ENCODE data around the gene MTMR1. TPM values are rescaled to one million over a fixed set of nuclear protein-coding genes. Genes with fewer than 3 reads are reported as not detected.

MTMR1 gene
- polyA plus RNA-seq, 1 donor from 2014 or later = 34.7 TPM

DNA sequence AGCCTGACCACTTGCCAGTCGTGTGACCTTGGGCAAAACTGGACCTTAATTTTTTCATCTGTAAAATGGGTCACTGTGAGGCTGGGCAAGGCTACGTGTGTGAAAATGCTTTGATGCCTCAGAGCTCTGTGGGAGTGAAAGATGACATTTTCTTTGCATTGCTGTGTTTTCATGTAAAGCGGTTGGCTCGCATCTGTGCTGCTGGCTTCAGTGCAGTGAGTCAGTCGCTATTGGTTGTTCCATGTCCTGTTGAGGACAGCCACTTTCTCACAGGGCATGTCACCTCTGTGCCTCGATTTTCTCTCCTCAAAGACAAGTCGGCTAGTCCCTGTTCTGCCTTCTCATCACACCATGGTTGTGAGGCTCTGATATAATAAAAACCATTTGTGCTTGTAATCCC is 4.4 kb downstream of the MTMR1 start:
- H3K36me3 ChIP-seq (ENCODE audit: insufficient read depth, low read length) = no peaks in the 10 kb centered on the region
- H2AFZ ChIP-seq (ENCODE audit: low read depth, low read length) = no peak overlapping the region
- no peaks in the 10 kb centered on the region for H4K20me1 ChIP-seq (ENCODE audit: insufficient read depth)
- no peaks in the 10 kb centered on the region for H3K27me3 ChIP-seq (ENCODE audit: insufficient read depth, low read depth, low read length)
- no peak overlapping the region for H3K4me3 ChIP-seq (ENCODE audit: low read length)
- H3F3A ChIP-seq (ENCODE audit: insufficient read depth, low read length, poor library complexity, severe bottlenecking) = no peaks in the 10 kb centered on the region
- TF ChIP-seq, protein P1, sequence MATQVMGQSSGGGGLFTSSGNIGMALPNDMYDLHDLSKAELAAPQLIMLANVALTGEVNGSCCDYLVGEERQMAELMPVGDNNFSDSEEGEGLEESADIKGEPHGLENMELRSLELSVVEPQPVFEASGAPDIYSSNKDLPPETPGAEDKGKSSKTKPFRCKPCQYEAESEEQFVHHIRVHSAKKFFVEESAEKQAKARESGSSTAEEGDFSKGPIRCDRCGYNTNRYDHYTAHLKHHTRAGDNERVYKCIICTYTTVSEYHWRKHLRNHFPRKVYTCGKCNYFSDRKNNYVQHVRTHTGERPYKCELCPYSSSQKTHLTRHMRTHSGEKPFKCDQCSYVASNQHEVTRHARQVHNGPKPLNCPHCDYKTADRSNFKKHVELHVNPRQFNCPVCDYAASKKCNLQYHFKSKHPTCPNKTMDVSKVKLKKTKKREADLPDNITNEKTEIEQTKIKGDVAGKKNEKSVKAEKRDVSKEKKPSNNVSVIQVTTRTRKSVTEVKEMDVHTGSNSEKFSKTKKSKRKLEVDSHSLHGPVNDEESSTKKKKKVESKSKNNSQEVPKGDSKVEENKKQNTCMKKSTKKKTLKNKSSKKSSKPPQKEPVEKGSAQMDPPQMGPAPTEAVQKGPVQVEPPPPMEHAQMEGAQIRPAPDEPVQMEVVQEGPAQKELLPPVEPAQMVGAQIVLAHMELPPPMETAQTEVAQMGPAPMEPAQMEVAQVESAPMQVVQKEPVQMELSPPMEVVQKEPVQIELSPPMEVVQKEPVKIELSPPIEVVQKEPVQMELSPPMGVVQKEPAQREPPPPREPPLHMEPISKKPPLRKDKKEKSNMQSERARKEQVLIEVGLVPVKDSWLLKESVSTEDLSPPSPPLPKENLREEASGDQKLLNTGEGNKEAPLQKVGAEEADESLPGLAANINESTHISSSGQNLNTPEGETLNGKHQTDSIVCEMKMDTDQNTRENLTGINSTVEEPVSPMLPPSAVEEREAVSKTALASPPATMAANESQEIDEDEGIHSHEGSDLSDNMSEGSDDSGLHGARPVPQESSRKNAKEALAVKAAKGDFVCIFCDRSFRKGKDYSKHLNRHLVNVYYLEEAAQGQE (IDR thresholded peaks at IDR 0.05; ENCODE audit: borderline replicate concordance) = no peak
- TF ChIP-seq TAF1 (IDR thresholded peaks at IDR 0.05; ENCODE audit: low read depth) = no peak
- TF ChIP-seq, protein P2, sequence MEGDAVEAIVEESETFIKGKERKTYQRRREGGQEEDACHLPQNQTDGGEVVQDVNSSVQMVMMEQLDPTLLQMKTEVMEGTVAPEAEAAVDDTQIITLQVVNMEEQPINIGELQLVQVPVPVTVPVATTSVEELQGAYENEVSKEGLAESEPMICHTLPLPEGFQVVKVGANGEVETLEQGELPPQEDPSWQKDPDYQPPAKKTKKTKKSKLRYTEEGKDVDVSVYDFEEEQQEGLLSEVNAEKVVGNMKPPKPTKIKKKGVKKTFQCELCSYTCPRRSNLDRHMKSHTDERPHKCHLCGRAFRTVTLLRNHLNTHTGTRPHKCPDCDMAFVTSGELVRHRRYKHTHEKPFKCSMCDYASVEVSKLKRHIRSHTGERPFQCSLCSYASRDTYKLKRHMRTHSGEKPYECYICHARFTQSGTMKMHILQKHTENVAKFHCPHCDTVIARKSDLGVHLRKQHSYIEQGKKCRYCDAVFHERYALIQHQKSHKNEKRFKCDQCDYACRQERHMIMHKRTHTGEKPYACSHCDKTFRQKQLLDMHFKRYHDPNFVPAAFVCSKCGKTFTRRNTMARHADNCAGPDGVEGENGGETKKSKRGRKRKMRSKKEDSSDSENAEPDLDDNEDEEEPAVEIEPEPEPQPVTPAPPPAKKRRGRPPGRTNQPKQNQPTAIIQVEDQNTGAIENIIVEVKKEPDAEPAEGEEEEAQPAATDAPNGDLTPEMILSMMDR (IDR thresholded peaks at IDR 0.05; ENCODE audit: poor library complexity, severe bottlenecking) = no peak
- no peak for TF ChIP-seq POLR2AphosphoS5 (IDR thresholded peaks at IDR 0.05)
- no peak overlapping the region for H3K9ac ChIP-seq (ENCODE audit: low read length)
- no peaks in the 10 kb centered on the region for H3K9me2 ChIP-seq (ENCODE audit: insufficient read depth, low read length)
- H3K9me3 ChIP-seq (ENCODE audit: low read length) = no peaks in the 10 kb centered on the region
- H3K79me2 ChIP-seq (replicated peaks; ENCODE audit: insufficient read depth, low read length) = no peaks in the 10 kb centered on the region
- no peak overlapping the region for H3K4me2 ChIP-seq (ENCODE audit: low read length)
- no peak overlapping the region for H3K27ac ChIP-seq (ENCODE audit: low read length)

DNA sequence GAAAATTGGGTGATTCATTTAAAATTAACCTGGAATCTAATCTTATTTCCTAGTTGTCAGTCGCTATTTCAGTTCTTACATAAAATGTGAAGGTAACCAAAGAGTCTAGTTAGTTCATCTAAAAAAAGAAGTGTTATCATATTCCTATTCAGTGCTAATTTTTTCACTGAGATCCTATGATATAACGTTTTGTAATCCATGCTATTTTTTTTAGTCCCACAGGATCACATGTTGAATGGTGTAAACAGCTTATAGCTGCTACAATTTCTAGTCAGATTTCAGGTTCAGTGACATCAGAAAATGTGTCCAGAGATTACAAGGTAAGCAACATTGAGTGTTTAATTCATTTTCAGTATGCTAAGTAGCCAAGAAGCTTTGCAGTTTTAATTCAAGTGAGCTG is 5.8 kb downstream of the MTMR1 start:
- Histone ChIP-seq H3K79me2 (replicated peaks; ENCODE audit: insufficient read depth, low read length) (no peaks in the 10 kb centered on the region), H4K20me1 (ENCODE audit: insufficient read depth) (no peaks in the 10 kb centered on the region), H3F3A (ENCODE audit: insufficient read depth, low read length, poor library complexity, severe bottlenecking) (no peaks in the 10 kb centered on the region), H3K27me3 (ENCODE audit: insufficient read depth, low read depth, low read length) (no peaks in the 10 kb centered on the region), H3K9ac (ENCODE audit: low read length) (no peak overlapping the region), H3K27ac (ENCODE audit: low read length) (no peak overlapping the region), H3K4me2 (ENCODE audit: low read length) (no peak overlapping the region), H3K9me3 (ENCODE audit: low read length) (no peaks in the 10 kb centered on the region), H2AFZ (ENCODE audit: low read depth, low read length) (no peak overlapping the region), H3K4me3 (ENCODE audit: low read length) (no peak overlapping the region), H3K9me2 (ENCODE audit: insufficient read depth, low read length) (no peaks in the 10 kb centered on the region), H3K36me3 (ENCODE audit: insufficient read depth, low read length) (no peaks in the 10 kb centered on the region)
- TF ChIP-seq RAD21 (conservative IDR thresholded peaks at IDR 0.05) (no peak), EZH2 (IDR thresholded peaks at IDR 0.05; ENCODE audit: borderline replicate concordance, insufficient read depth, low read length, poor library complexity, severe bottlenecking) (no peak), SMC3 (conservative IDR thresholded peaks at IDR 0.05; ENCODE audit: poor library complexity) (no peak), TAF1 (IDR thresholded peaks at IDR 0.05; ENCODE audit: low read depth) (no peak), POLR2AphosphoS5 (IDR thresholded peaks at IDR 0.05) (no peak), MXI1 (conservative IDR thresholded peaks at IDR 0.05; ENCODE audit: poor library complexity, severe bottlenecking) (no peak), EP300 (conservative IDR thresholded peaks at IDR 0.05; ENCODE audit: poor library complexity, severe bottlenecking) (no peak)
- TF ChIP-seq, protein P2 (IDR thresholded peaks at IDR 0.05; ENCODE audit: poor library complexity, severe bottlenecking) = no peak
- TF ChIP-seq, protein P1 (IDR thresholded peaks at IDR 0.05; ENCODE audit: borderline replicate concordance) = no peak

All from neural cell (in vitro differentiated cells).